H1 (cell line): ENCODE data around the gene KLHL3. TPM values are rescaled to one million over a fixed set of nuclear protein-coding genes. Genes with fewer than 3 reads are reported as not detected.

Source experiments
- CHD7 ChIP-seq: fragments of 300-600 bp; sonication (generic); IDR thresholded peaks from 2 replicates; pipeline ENCODE4 v1.7.1; 2012; ENCODE audit warnings: low read length, moderate library complexity, mild to moderate bottlenecking, inconsistent platforms; ENCODE audit not compliant: insufficient replicate concordance
- CTBP2 ChIP-seq: IDR thresholded peaks from 2 replicates; pipeline ENCODE4 v1.7.0; 2011; ENCODE audit warnings: borderline replicate concordance, mild to moderate bottlenecking, moderate library complexity, mixed read lengths, low read length; ENCODE audit not compliant: insufficient read depth, insufficient read length
- EGR1 ChIP-seq: IDR thresholded peaks from 2 replicates; pipeline ENCODE4 v1.6.1; 2011; ENCODE audit warnings: low read depth, low read length, borderline replicate concordance
- RXRA ChIP-seq: IDR thresholded peaks from 2 replicates; pipeline ENCODE4 v1.6.1; 2011; ENCODE audit warnings: low read depth, mild to moderate bottlenecking, low read length, moderate library complexity; ENCODE audit not compliant: insufficient read depth
- SIX5 ChIP-seq: IDR thresholded peaks from 2 replicates; pipeline ENCODE4 v1.6.1; 2011; ENCODE audit warnings: mild to moderate bottlenecking, low read depth, low read length
- polyA plus RNA-seq, 7 experiments: library from polyadenylated mRNA; depleted of rRNA in 3 of 7; stranded (reverse) in 5 of 7; unstranded in 2 of 7; fragments of >200 nt in 5 of 7; fragments of 200-250 nt in 2 of 7; gene quantifications; 1 replicate in 5 of 7; 2 replicates in 1 of 7; 4 replicates in 1 of 7; pipeline versions ENCODE4 v1.2.1 to v1.2.3, GENCODE V29; 2011 to 2013; ENCODE audit warnings: missing spikeins in 2 of 7, mixed read lengths in 2 of 7
- total RNA-seq: library from RNA; stranded (reverse); fragmentation: NEBNext Ultra II Directional; extraction: Animal tissue kit (Norgen Biotek cat#: 25700); gene quantifications from 2 replicates; pipeline ENCODE4 v1.2.1, GENCODE V29; 2021

The KLHL3 gene
- total and polyA plus RNA-seq, 2 of the 8 experiments (the other 6 are each of a cell fraction or from before 2014, with no cell fraction given) = 7.4 to 13.7 TPM

- TF ChIP-seq CHD7 (no peak), SIX5 (no peak), RXRA (no peak), EGR1 (no peak), CTBP2 (no peak)
Measured at GRCh38 chr5:137575211-137575610, 160.7 kb downstream of the KLHL3 start (continued).
